Endothelial cell of umbilical vein (primary cell): Measurements from ENCODE around the gene FMN1. TPM values are rescaled to one million over a fixed set of nuclear protein-coding genes. Genes with fewer than 3 reads are reported as not detected.

Experiments
- BruUV-seq: library from RNA; stranded (reverse); fragments of 400-500 nt; replicated peaks from 2 replicates; lab custom pipeline; 2021; lab: Mats Ljungman, UMichigan
- CTCF ChIA-PET: fragments of 300-600, 350-600 bp; sonication (Branson Sonifier 250); formaldehyde crosslinking; loops from one replicate; lab custom pipeline; 2021; ENCODE audit warnings: antibody characterized with exemption, inconsistent platforms; lab: Charles Lee
- POLR2A ChIA-PET: fragments of 300-600, 350-600 bp; sonication (Branson Sonifier 250); formaldehyde crosslinking; loops from one replicate; lab custom pipeline; 2021; ENCODE audit warnings: antibody characterized with exemption, inconsistent platforms; lab: Charles Lee
- DNase-seq: peaks from one replicate; pipeline ENCODE4 v3.0.0-alpha.2; 2011; ENCODE audit warnings: low read depth, low spot score
- FAIRE-seq: peaks from 2 replicates; lab custom pipeline; 2011; peaks lifted over from hg19 to GRCh38; lab: Jason Lieb, UNC
- H2AFZ ChIP-seq: 2 replicates; pipeline ENCODE4 v1.6.0; 2012; ENCODE audit warnings: low read depth, low read length, control low read depth, inconsistent platforms
- H3K27ac ChIP-seq: 2 replicates; pipeline ENCODE4 v1.5.1; 2011; ENCODE audit warnings: low read depth, mild to moderate bottlenecking, control low read depth, low read length, moderate library complexity; ENCODE audit not compliant: insufficient read depth
- H3K27me3 ChIP-seq, 2 experiments: 2 replicates each; pipeline versions ENCODE4 v1.6.0 to v1.6.1; 2011; ENCODE audit warnings: low read length in 2 of 2, mixed read lengths in 1 of 2; ENCODE audit not compliant: control insufficient read depth in 2 of 2, insufficient read depth in 2 of 2
- H3K36me3 ChIP-seq, 2 experiments: 2 replicates in 1 of 2; 3 replicates in 1 of 2; pipeline ENCODE4 v1.5.1; 2011; ENCODE audit warnings: low read length in 2 of 2, mild to moderate bottlenecking in 1 of 2, moderate library complexity in 1 of 2; ENCODE audit not compliant: control insufficient read depth in 2 of 2, insufficient read depth in 2 of 2; ENCODE audit errors: extremely low read depth in 1 of 2
- H3K4me1 ChIP-seq: 3 replicates; pipeline ENCODE4 v1.5.1; 2011; ENCODE audit warnings: mild to moderate bottlenecking, low read length; ENCODE audit not compliant: control insufficient read depth, insufficient read depth; ENCODE audit errors: extremely low read depth
- H3K4me2 ChIP-seq: 2 replicates; pipeline ENCODE4 v1.6.1; 2011; ENCODE audit warnings: low read length, control low read depth, mixed read lengths; ENCODE audit not compliant: insufficient read depth
- H3K4me3 ChIP-seq, 3 experiments: fragments of 200-600 bp in 1 of 3; sonication (generic), shearing (Covaris generic) in 1 of 3; replicated peaks in 1 of 3; 2 replicates each; pipeline ENCODE4 v1.5.1; 2011 to 2016; ENCODE audit warnings: control low read depth in 3 of 3, low read length in 3 of 3, mild to moderate bottlenecking in 2 of 3, inconsistent platforms in 1 of 3, low read depth in 1 of 3, moderate library complexity in 1 of 3; ENCODE audit not compliant: insufficient read depth in 1 of 3
- H3K79me2 ChIP-seq: 2 replicates; pipeline ENCODE4 v1.6.0; 2012; ENCODE audit warnings: low read length, inconsistent platforms; ENCODE audit not compliant: control insufficient read depth, insufficient read depth
- H3K9ac ChIP-seq: replicated peaks from 2 replicates; pipeline ENCODE3; 2011; ENCODE audit warnings: low read length, control low read depth; ENCODE audit not compliant: insufficient read depth; ENCODE audit errors: extremely low read depth
- H3K9me1 ChIP-seq: replicated peaks from 3 replicates; pipeline ENCODE4 v1.6.0; 2011; ENCODE audit warnings: mild to moderate bottlenecking, low read length; ENCODE audit not compliant: control insufficient read depth, insufficient read depth; ENCODE audit errors: extremely low read depth
- H3K9me3 ChIP-seq: replicated peaks from 2 replicates; pipeline ENCODE4 v1.5.1; 2012; ENCODE audit warnings: low read length, inconsistent platforms; ENCODE audit not compliant: control insufficient read depth, insufficient read depth
- H4K20me1 ChIP-seq: replicated peaks from 2 replicates; pipeline ENCODE3; 2011; ENCODE audit warnings: mild to moderate bottlenecking, low read length; ENCODE audit not compliant: control insufficient read depth, insufficient read depth; ENCODE audit errors: extremely low read depth
- CTCF ChIP-seq, 2 donors: IDR thresholded peaks; 1 replicate in 1 of 2; 2 replicates in 1 of 2; pipeline ENCODE4 v1.5.1; 2011; ENCODE audit warnings: low read length in 2 of 2, mild to moderate bottlenecking in 2 of 2, moderate library complexity in 2 of 2, control low read depth in 1 of 2, inconsistent platforms in 1 of 2, low read depth in 1 of 2; ENCODE audit not compliant: insufficient read depth in 1 of 2; ENCODE audit errors: extremely low read depth in 1 of 2
- EZH2 ChIP-seq: IDR thresholded peaks from 2 replicates; pipeline ENCODE4 v1.6.1; 2012; ENCODE audit warnings: borderline replicate concordance, low read depth, mild to moderate bottlenecking, moderate library complexity, low read length, inconsistent platforms; ENCODE audit not compliant: severe bottlenecking
- FOS ChIP-seq: IDR thresholded peaks from 2 replicates; pipeline ENCODE4 v1.6.1; 2011; ENCODE audit warnings: mild to moderate bottlenecking, low read length, moderate library complexity, borderline replicate concordance; ENCODE audit not compliant: insufficient read depth
- GATA2 ChIP-seq: IDR thresholded peaks from 2 replicates; pipeline ENCODE4 v1.7.0; 2011; ENCODE audit warnings: low read depth, mild to moderate bottlenecking, moderate library complexity, mixed read lengths, low read length; ENCODE audit not compliant: insufficient read length, insufficient read depth
- JUN ChIP-seq: IDR thresholded peaks from 2 replicates; pipeline ENCODE4 v1.6.1; 2011; ENCODE audit warnings: borderline replicate concordance, low read depth; ENCODE audit not compliant: insufficient read length, insufficient read depth
- MAX ChIP-seq: IDR thresholded peaks from 2 replicates; pipeline ENCODE4 v1.6.1; 2011; ENCODE audit not compliant: insufficient read depth, insufficient read length
- MYC ChIP-seq: IDR thresholded peaks from one replicate; pipeline ENCODE4 v1.6.1; 2011; ENCODE audit warnings: mild to moderate bottlenecking, low read depth, low read length
- POLR2A ChIP-seq: IDR thresholded peaks from 2 replicates; pipeline ENCODE4 v1.6.1; 2012; ENCODE audit warnings: low read depth, mild to moderate bottlenecking, control low read depth, low read length
- POLR2AphosphoS5 ChIP-seq: IDR thresholded peaks from 2 replicates; pipeline ENCODE4 v1.6.1; 2012; ENCODE audit warnings: low read depth, mild to moderate bottlenecking, control low read depth, low read length, moderate library complexity; ENCODE audit not compliant: insufficient read depth
- dilution Hi-C: fragments of 300-500 bp; cut with MboI; formaldehyde crosslinking; loops from one replicate; pipeline ENCODE4 v1.15.0; 2019; ENCODE audit warnings: low sequenced_read_pairs; ENCODE audit not compliant: extremely low pct_ligation_motif_present
- intact Hi-C: fragments of 100-400 bp; cut with micrococcal nuclease; formaldehyde crosslinking; loops from one replicate; pipeline ENCODE4 v1.10.0; 2022
- polyA plus RNA-seq, 4 experiments: library from polyadenylated mRNA; depleted of rRNA in 3 of 4; stranded (reverse) in 3 of 4; unstranded in 1 of 4; fragments of >200 nt; gene quantifications; 2 replicates each; pipeline versions ENCODE4 v1.2.1 to v1.2.3, GENCODE V29; 2011 to 2012; ENCODE audit warnings: missing spikeins in 1 of 4
- total RNA-seq: library from RNA; stranded (reverse); gene quantifications from 2 replicates; pipeline ENCODE4 v1.2.3, GENCODE V29; 2021

The FMN1 gene
- total and polyA plus RNA-seq, 2 donors (not counting 3 experiments of a cell fraction or from before 2014, with no cell fraction given): 0.01 to 0.29 TPM

- DNase-seq: no peak
- Histone ChIP-seq H3K9me1 (no peaks in the 10 kb centered on the region), H3K36me3 (no peaks in the 10 kb centered on the region), H3K4me1 (no peaks in the 10 kb centered on the region), H4K20me1 (no peaks in the 10 kb centered on the region), H3K4me3 (no peak overlapping the region), H3K27ac (no peak overlapping the region), H3K4me2 (no peak overlapping the region), H3K27me3 (peaks cover 0 to 26% of the 10 kb centered on the region in 2 experiments), H3K9ac (no peak overlapping the region), H3K79me2 (no peaks in the 10 kb centered on the region), H3K9me3 (no peaks in the 10 kb centered on the region), H2AFZ (no peak overlapping the region)
- intact Hi-C loops (no loop called here), dilution Hi-C loops (no loop called here)
- CTCF ChIA-PET: interaction anchor here (1.1 to 1.6 kb wide), 3 partner anchors 9 to 86 kb away, joined by 3 to 4 read pairs (median 3); no protein-coding TSS in a partner anchor
- no peak for FAIRE-seq
- TF ChIP-seq FOS (no peak), MAX (no peak), CTCF (IDR thresholded peaks at IDR 0.05; ENCODE audit: extremely low read depth in 1 of 2, insufficient read depth in 1 of 2, low read depth in 1 of 2, low read length in 2 of 2) (no peak), GATA2 (no peak), MYC (no peak), POLR2AphosphoS5 (no peak), JUN (no peak), POLR2A (no peak), EZH2 (no peak)
- BruUV-seq: no TSS peak
- POLR2A ChIA-PET: no interaction called here
These were observed 437.1 kb downstream of the FMN1 start for GRCh38 chr15:32757426-32757825.
